IMR-90 (cell line): ENCODE data around the gene ZDHHC18. TPM values are rescaled to one million over a fixed set of nuclear protein-coding genes. Genes with fewer than 3 reads are reported as not detected.
"Not testable (repeated sequence)": the region's sequence is repeated elsewhere in the genome, so short reads cannot be mapped to it uniquely, and the experiment has no call there.

Experiments
- ATAC-seq: fragments of 200-7000 bp; cut with Tn5 transposase; 2 replicates; pipeline ENCODE4 v1.9.1; 2020; ENCODE audit warnings: low read depth, mild to moderate bottlenecking, moderate library complexity
- BruUV-seq: library from RNA; stranded (reverse); fragments of 400-500 nt; replicated peaks from 2 replicates; lab custom pipeline; 2021; lab: Mats Ljungman, UMichigan
- CTCF ChIA-PET: fragments of 300-600 bp; formaldehyde crosslinking; extraction: SDS; loops from one replicate; lab custom pipeline; 2021; ENCODE audit warnings: antibody characterized with exemption; lab: Yijun Ruan, JAX
- POLR2A ChIA-PET: fragments of 300-600 bp; sonication (Branson Sonifier 250); formaldehyde crosslinking; loops from one replicate; lab custom pipeline; 2022; ENCODE audit warnings: antibody characterized with exemption; ENCODE audit not compliant: unreplicated experiment; lab: Charles Lee
- DNase-seq: peaks from one replicate; pipeline ENCODE4 v3.0.0; 2013
- H2AFZ ChIP-seq: replicated peaks from 2 replicates; pipeline ENCODE3; 2013; ENCODE audit warnings: low read length, mild to moderate bottlenecking; ENCODE audit not compliant: poor library complexity
- H2AK5ac ChIP-seq: 2 replicates; pipeline ENCODE4 v1.6.1; 2013; ENCODE audit warnings: low read depth, low read length, inconsistent platforms
- H2AK9ac ChIP-seq: replicated peaks from 2 replicates; pipeline ENCODE3; 2013; ENCODE audit warnings: mild to moderate bottlenecking, low read depth, low read length, moderate library complexity; ENCODE audit not compliant: poor library complexity
- H2BK120ac ChIP-seq: 2 replicates; pipeline ENCODE4 v1.6.1; 2013; ENCODE audit warnings: low read depth, low read length, inconsistent platforms
- H2BK15ac ChIP-seq: 3 replicates; pipeline ENCODE4 v1.6.1; 2013; ENCODE audit warnings: low read depth, low read length, inconsistent platforms
- H2BK20ac ChIP-seq: 2 replicates; pipeline ENCODE4 v1.6.1; 2013; ENCODE audit warnings: low read depth, mild to moderate bottlenecking, inconsistent platforms, low read length, moderate library complexity
- H2BK5ac ChIP-seq: 2 replicates; pipeline ENCODE4 v1.6.1; 2013; ENCODE audit warnings: mild to moderate bottlenecking, low read depth, low read length, inconsistent platforms; ENCODE audit not compliant: poor library complexity, severe bottlenecking
- H3K14ac ChIP-seq: replicated peaks from 2 replicates; pipeline ENCODE4 v1.6.1; 2013; ENCODE audit warnings: low read depth, low read length, inconsistent platforms
- H3K18ac ChIP-seq: 2 replicates; pipeline ENCODE4 v1.6.1; 2013; ENCODE audit warnings: low read depth, low read length, control low read depth
- H3K23ac ChIP-seq: 2 replicates; pipeline ENCODE4 v1.6.1; 2013; ENCODE audit warnings: low read depth, low read length, inconsistent platforms
- H3K27ac ChIP-seq: 2 replicates; pipeline ENCODE4 v1.5.1; 2013; ENCODE audit warnings: mild to moderate bottlenecking, control low read depth, low read length; ENCODE audit not compliant: insufficient read depth
- H3K27me3 ChIP-seq: 2 replicates; pipeline ENCODE4 v1.6.1; 2013; ENCODE audit warnings: low read length; ENCODE audit not compliant: control insufficient read depth, insufficient read depth
- H3K36me3 ChIP-seq: 2 replicates; pipeline ENCODE4 v1.6.1; 2013; ENCODE audit warnings: low read length, mixed read lengths; ENCODE audit not compliant: control insufficient read depth, insufficient read depth
- H3K4ac ChIP-seq: 2 replicates; pipeline ENCODE4 v1.6.1; 2013; ENCODE audit warnings: low read depth, low read length, inconsistent platforms
- H3K4me1 ChIP-seq: 2 replicates; pipeline ENCODE4 v1.6.1; 2013; ENCODE audit warnings: low read length, mixed read lengths; ENCODE audit not compliant: control insufficient read depth, insufficient read depth
- H3K4me2 ChIP-seq: 2 replicates; pipeline ENCODE4 v1.6.1; 2013; ENCODE audit warnings: low read depth, mild to moderate bottlenecking, control low read depth, low read length, moderate library complexity
- H3K4me3 ChIP-seq: 2 replicates; pipeline ENCODE4 v1.5.1; 2013; ENCODE audit warnings: low read depth, mild to moderate bottlenecking, control low read depth, low read length, moderate library complexity; ENCODE audit not compliant: insufficient read depth
- H3K56ac ChIP-seq: 2 replicates; pipeline ENCODE4 v1.6.1; 2013; ENCODE audit warnings: low read length, inconsistent platforms; ENCODE audit not compliant: insufficient read depth; ENCODE audit errors: extremely low read depth
- H3K79me1 ChIP-seq, 2 experiments: 2 replicates each; pipeline ENCODE4 v1.6.1; 2013; ENCODE audit warnings: low read length in 2 of 2, inconsistent platforms in 1 of 2, low read depth in 1 of 2
- H3K9ac ChIP-seq: 2 replicates; pipeline ENCODE4 v1.6.1; 2013; ENCODE audit warnings: low read depth, low read length, control low read depth
- H3K9me1 ChIP-seq: 2 replicates; pipeline ENCODE4 v1.6.1; 2013; ENCODE audit warnings: low read length, inconsistent platforms; ENCODE audit not compliant: insufficient read depth
- H3K9me3 ChIP-seq: 2 replicates; pipeline ENCODE4 v1.6.1; 2013; ENCODE audit warnings: low read length; ENCODE audit not compliant: control insufficient read depth, insufficient read depth
- H4K20me1 ChIP-seq: 2 replicates; pipeline ENCODE4 v1.6.1; 2013; ENCODE audit warnings: low read length, inconsistent platforms; ENCODE audit not compliant: insufficient read depth
- H4K5ac ChIP-seq: 2 replicates; pipeline ENCODE4 v1.6.1; 2013; ENCODE audit warnings: mild to moderate bottlenecking, low read depth, low read length, control low read depth
- H4K8ac ChIP-seq, 2 experiments: 2 replicates each; pipeline ENCODE4 v1.6.1; 2013; ENCODE audit warnings: low read depth in 2 of 2, low read length in 2 of 2, control low read depth in 1 of 2, inconsistent platforms in 1 of 2
- H4K91ac ChIP-seq: 2 replicates; pipeline ENCODE4 v1.6.1; 2013; ENCODE audit warnings: low read depth, low read length, inconsistent platforms; ENCODE audit not compliant: insufficient read depth
- FOS ChIP-seq: fragments of 150-350 bp; IDR thresholded peaks from 2 replicates; pipeline ENCODE4 v1.6.1; 2016; ENCODE audit warnings: low read depth, low read length
- MAZ ChIP-seq: IDR thresholded peaks from 2 replicates; pipeline ENCODE4 v1.6.1; 2012; ENCODE audit warnings: low read depth, mild to moderate bottlenecking, low read length, improper control_type of control experiment, moderate library complexity, borderline replicate concordance
- WGBS, 2 experiments: methylation state at CpG; one replicate each; pipeline versions ENCODE4 v1.1.5 to v1.1.7; 2013; ENCODE audit warnings: missing lambda C conversion rate in 2 of 2; ENCODE audit not compliant: insufficient read length in 1 of 2; ENCODE audit errors: extremely low coverage in 2 of 2; 5-methylcytosine and 5-hydroxymethylcytosine counted together
- dilution Hi-C: fragments of 300-500 bp; cut with HindIII; formaldehyde crosslinking; loops from one replicate; pipeline ENCODE4 v1.14.3; 2018; ENCODE audit warnings: low sequenced_read_pairs; ENCODE audit not compliant: unreplicated experiment
- in situ Hi-C: fragments of 300-500 bp; cut with MboI; formaldehyde crosslinking; loops from 3 replicates; pipeline ENCODE4 v1.14.3; 2019; ENCODE audit warnings: low sequenced_read_pairs, inconsistent platforms, mixed read lengths
- intact Hi-C: fragments of 100-400 bp; cut with micrococcal nuclease; formaldehyde crosslinking; loops from 2 replicates; pipeline ENCODE4 v1.10.0; 2022
- polyA plus RNA-seq, 3 experiments: library from polyadenylated mRNA; depleted of rRNA; stranded (reverse); fragments of >200 nt; gene quantifications; 2 replicates each; pipeline ENCODE4 v1.2.3, GENCODE V29; 2012; ENCODE audit warnings: low replicate concordance in 1 of 3
- total RNA-seq: library from RNA; depleted of rRNA; stranded (reverse); fragments of >200 nt; gene quantifications from 2 replicates; pipeline ENCODE4 v1.2.3, GENCODE V29; 2012

The ZDHHC18 gene
- total and polyA plus RNA-seq, 2 of the 4 experiments (the other 2 are of a cell fraction), result 12.5 to 37.0 TPM

DNA sequence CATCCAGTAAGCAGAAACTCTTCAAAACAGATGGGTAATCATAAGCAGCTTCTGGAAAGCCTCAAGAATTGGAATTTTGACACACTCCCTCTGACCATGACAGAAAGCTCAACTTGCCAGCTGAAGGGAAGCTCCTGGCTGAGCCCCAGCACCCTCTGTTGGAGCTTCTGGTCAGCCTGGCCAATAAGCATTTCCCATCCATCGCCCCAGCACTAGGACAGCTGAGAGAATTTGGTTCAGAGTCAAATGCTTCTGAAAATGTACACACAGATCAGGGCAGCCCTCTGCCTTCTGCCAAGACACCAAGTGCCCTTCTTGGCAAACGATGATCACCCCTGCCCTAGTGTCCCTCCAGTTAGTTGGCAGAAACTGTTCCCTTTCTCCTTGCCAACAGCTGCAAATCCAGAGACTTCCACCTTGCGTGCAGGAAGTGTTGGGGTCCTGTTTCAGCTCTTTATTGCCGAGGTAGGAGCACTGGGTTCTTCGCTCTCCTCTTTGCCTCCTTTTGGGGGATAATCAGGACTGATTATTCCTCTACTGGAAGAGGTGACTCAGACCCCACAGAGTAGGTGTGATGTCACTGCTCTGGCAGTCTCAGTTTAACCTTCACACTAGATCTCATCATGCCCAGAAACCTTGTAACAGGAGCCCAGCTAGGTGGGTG is 26.9 kb upstream of the ZDHHC18 start:
- peak; percentile 70 for TF ChIP-seq FOS
- no peak for TF ChIP-seq MAZ
- ATAC-seq (peak; percentile 85), DNase-seq (peak; percentile 81)
- no peak overlapping the region for H4K5ac ChIP-seq
- peak overlapping the region; percentile 41; the same call in 1 of the 2 replicates for H3K23ac ChIP-seq
- H2AFZ ChIP-seq, result peak overlapping the region; percentile 68
- in situ Hi-C loops, result loop anchor here (5.0 kb wide), 1 partner anchor 192 kb away; no protein-coding TSS in a partner anchor
- CTCF ChIA-PET, result interaction anchor here (0.6 to 1.4 kb wide), 5 partner anchors 9 to 189 kb away, joined by 3 to 7 read pairs (median 6); no protein-coding TSS in a partner anchor
- H2BK20ac ChIP-seq, result peak overlapping the region; percentile 20; the same call in 1 of the 2 replicates
- peaks cover 0 to 8% of the 10 kb centered on the region in 2 experiments; a peak in 1 of 4 replicates for H3K79me1 ChIP-seq
- no peaks in the 10 kb centered on the region for H3K27me3 ChIP-seq
- peak overlapping the region; percentile 42; the same call in 1 of the 2 replicates for H3K18ac ChIP-seq
- 0 out of 2 replicates have a peak overlapping the region, but pooled peaks have one; percentile 12 for H4K91ac ChIP-seq
- intact Hi-C loops, result no loop called here
- peak overlapping the region; percentile 37; the same call in 1 of the 3 replicates for H2BK15ac ChIP-seq
- no peak overlapping the region for H3K56ac ChIP-seq
- H2BK120ac ChIP-seq, result peak overlapping the region; percentile 43; the same call in 1 of the 2 replicates
- H3K9me1 ChIP-seq, result peaks cover 12% of the 10 kb centered on the region
- dilution Hi-C loops, result loop anchor here (25.0 kb wide), 1 partner anchor 212 kb away; no protein-coding TSS in a partner anchor
- peak overlapping the region in 1 of 2 experiments; percentile 7; a peak in 1 of 4 replicates for H4K8ac ChIP-seq
- H3K4me2 ChIP-seq, result peak overlapping the region; percentile 86
- no peak overlapping the region for H3K9ac ChIP-seq
- H3K14ac ChIP-seq, result peak overlapping the region; percentile 34
- no peaks in the 10 kb centered on the region; the same call in 1 of the 2 replicates for H4K20me1 ChIP-seq
- H3K4me3 ChIP-seq, result no peak overlapping the region
- no TSS peak for BruUV-seq
- H3K27ac ChIP-seq, result peak overlapping the region; percentile 53
- H3K4ac ChIP-seq, result peak overlapping the region; percentile 75
- H2BK5ac ChIP-seq, result peak overlapping the region; percentile 44
- POLR2A ChIA-PET, result interaction anchor here (0.8 to 0.9 kb wide), 3 partner anchors 9 to 31 kb away, joined by 3 read pairs; partner anchors contain the start of gene PIGV
- peaks cover 4% of the 10 kb centered on the region; the same call in 1 of the 2 replicates for H3K36me3 ChIP-seq
- peaks cover 12% of the 10 kb centered on the region for H3K4me1 ChIP-seq
- H3K9me3 ChIP-seq, result no peaks in the 10 kb centered on the region
- H2AK9ac ChIP-seq, result no peak overlapping the region
- H2AK5ac ChIP-seq, result peak overlapping the region; percentile 25; the same call in 1 of the 2 replicates
- WGBS, 2 experiments, result no CpG with 5 or more reads among the region's 5 CpGs

DNA sequence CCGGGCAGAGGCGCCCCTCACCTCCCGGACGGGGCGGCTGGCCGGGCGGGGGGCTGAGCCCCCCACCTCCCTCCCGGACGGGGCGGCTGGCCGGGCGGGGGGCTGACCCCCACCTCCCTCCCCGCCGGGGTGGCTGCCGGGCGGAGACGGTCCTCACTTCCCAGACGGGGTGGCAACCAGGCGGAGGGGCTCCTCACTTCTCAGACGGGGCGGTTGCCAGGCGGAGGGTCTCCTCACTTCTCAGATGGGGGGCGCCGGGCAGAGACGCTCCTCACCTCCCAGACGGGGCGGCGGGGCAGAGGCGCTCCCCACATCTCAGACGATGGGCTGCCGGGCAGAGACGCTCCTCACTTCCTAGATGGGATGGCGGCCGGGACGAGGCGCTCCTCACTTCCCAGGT is 22.6 kb upstream of the ZDHHC18 start:
- WGBS, 2 experiments, result no CpG with 5 or more reads among the region's 36 CpGs
- POLR2A ChIA-PET, H3K36me3 ChIP-seq, H3K56ac ChIP-seq, H4K91ac ChIP-seq, H2BK20ac ChIP-seq, H3K79me1 ChIP-seq, H3K27me3 ChIP-seq, in situ Hi-C loops, H4K8ac ChIP-seq, H2BK120ac ChIP-seq, BruUV-seq, H3K4me3 ChIP-seq, H2AK9ac ChIP-seq, H3K9me3 ChIP-seq, H3K14ac ChIP-seq, ATAC-seq, dilution Hi-C loops, intact Hi-C loops, H4K20me1 ChIP-seq, H2AFZ ChIP-seq, H3K4me2 ChIP-seq, H2AK5ac ChIP-seq, H3K9ac ChIP-seq, DNase-seq, CTCF ChIA-PET, H2BK15ac ChIP-seq, H3K23ac ChIP-seq, H4K5ac ChIP-seq, H3K4ac ChIP-seq, H3K27ac ChIP-seq, H3K18ac ChIP-seq, H2BK5ac ChIP-seq: not testable (repeated sequence)
- Histone ChIP-seq H3K4me1 (peaks cover 12% of the 10 kb centered on the region), H3K9me1 (peaks cover 12% of the 10 kb centered on the region)
